ENCODE measurements around the gene PSMB7. TPM values are rescaled to one million over a fixed set of nuclear protein-coding genes. Genes with fewer than 3 reads are reported as not detected.

PSMB7 gene
- total RNA-seq, 2 donors from 2014 or later, result 91.4 to 149 TPM

GRCh38 chr9:124320062-124320973 lies 94.9 kb downstream of the PSMB7 start:
- H3K4me1 ChIP-seq (ENCODE audit: control insufficient read depth in 1 of 2, low read depth in 2 of 2), result no peaks in the 10 kb centered on the region
- no peaks in the 10 kb centered on the region for H3K9me3 ChIP-seq
- TF ChIP-seq, protein P1, sequence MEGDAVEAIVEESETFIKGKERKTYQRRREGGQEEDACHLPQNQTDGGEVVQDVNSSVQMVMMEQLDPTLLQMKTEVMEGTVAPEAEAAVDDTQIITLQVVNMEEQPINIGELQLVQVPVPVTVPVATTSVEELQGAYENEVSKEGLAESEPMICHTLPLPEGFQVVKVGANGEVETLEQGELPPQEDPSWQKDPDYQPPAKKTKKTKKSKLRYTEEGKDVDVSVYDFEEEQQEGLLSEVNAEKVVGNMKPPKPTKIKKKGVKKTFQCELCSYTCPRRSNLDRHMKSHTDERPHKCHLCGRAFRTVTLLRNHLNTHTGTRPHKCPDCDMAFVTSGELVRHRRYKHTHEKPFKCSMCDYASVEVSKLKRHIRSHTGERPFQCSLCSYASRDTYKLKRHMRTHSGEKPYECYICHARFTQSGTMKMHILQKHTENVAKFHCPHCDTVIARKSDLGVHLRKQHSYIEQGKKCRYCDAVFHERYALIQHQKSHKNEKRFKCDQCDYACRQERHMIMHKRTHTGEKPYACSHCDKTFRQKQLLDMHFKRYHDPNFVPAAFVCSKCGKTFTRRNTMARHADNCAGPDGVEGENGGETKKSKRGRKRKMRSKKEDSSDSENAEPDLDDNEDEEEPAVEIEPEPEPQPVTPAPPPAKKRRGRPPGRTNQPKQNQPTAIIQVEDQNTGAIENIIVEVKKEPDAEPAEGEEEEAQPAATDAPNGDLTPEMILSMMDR (IDR thresholded peaks at IDR 0.05), result peak; percentile 83
- H3K36me3 ChIP-seq, result peaks cover 28% of the 10 kb centered on the region
- ATAC-seq (ENCODE audit: insufficient number of reproducible peaks, low FRiP score, low read depth), result no peak
- no peaks in the 10 kb centered on the region for H3K27me3 ChIP-seq (replicated peaks; ENCODE audit: insufficient read depth)
- no peak for DNase-seq (ENCODE audit: low spot score)
- no peak overlapping the region for H3K4me3 ChIP-seq
- H3K27ac ChIP-seq, result no peak overlapping the region

DNA sequence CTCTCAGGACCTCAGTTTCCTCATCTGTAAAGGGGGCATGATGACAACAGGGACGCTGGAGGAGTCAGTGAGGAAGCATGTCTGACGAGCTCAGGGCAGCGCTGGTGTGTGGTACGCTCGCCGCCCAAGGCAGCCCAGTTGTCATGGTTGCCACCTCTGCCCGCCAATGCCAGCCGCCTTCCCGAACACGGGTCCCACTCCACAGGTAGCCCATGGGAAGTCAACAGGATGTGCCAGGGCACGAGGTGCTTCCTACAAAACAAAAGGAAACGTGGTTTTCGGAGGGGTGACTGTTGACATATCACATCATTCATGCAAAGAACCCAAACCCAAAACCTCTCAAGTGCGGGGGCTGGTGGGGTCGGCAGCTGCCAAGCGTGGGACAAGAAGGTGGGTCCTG lies 99.4 kb downstream of the PSMB7 start:
- peaks cover 24% of the 10 kb centered on the region for H3K36me3 ChIP-seq

DNA sequence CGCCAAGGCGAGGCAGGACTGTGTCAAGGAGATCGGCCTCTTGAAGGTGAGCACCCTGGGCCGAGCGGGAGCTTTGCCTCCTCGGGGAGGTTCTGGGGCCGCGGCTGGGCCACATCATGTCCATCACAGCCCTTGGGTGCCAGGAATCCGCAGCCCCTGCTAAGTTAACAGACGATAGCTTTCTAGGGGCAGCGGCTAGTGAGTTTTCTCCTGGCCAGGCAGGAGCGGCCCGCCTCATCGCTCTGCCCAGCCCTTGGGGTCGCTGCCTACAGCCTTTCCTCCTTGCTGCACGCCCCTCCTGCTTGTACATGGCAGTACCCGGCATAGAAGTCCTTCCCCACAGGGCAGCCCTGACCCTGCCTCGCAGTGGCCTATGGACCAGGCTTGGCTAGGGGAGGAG lies 101.3 kb downstream of the PSMB7 start:
- H3K4me3 ChIP-seq, result no peak overlapping the region
- peaks cover 24% of the 10 kb centered on the region for H3K36me3 ChIP-seq
- DNase-seq (ENCODE audit: low spot score) (no peak), ATAC-seq (ENCODE audit: insufficient number of reproducible peaks, low FRiP score, low read depth) (no peak)
- peaks cover 0 to 14% of the 10 kb centered on the region in 2 donors for H3K4me1 ChIP-seq (ENCODE audit: control insufficient read depth in 1 of 2, low read depth in 2 of 2)
- H3K27me3 ChIP-seq (replicated peaks; ENCODE audit: insufficient read depth), result no peaks in the 10 kb centered on the region
- H3K27ac ChIP-seq, result no peak overlapping the region
- no peaks in the 10 kb centered on the region for H3K9me3 ChIP-seq
- TF ChIP-seq, protein P1 (IDR thresholded peaks at IDR 0.05), result no peak

More for the DNA sequence above, 99.4 kb downstream of the PSMB7 start:
- Histone ChIP-seq H3K27ac (no peak overlapping the region), H3K4me1 (ENCODE audit: control insufficient read depth in 1 of 2, low read depth in 2 of 2) (no peaks in the 10 kb centered on the region), H3K27me3 (replicated peaks; ENCODE audit: insufficient read depth) (no peaks in the 10 kb centered on the region), H3K9me3 (no peaks in the 10 kb centered on the region), H3K4me3 (no peak overlapping the region)
- TF ChIP-seq, protein P1 (IDR thresholded peaks at IDR 0.05), result no peak
- no peak for ATAC-seq (ENCODE audit: insufficient number of reproducible peaks, low FRiP score, low read depth)
- DNase-seq (ENCODE audit: low spot score), result no peak

DNA sequence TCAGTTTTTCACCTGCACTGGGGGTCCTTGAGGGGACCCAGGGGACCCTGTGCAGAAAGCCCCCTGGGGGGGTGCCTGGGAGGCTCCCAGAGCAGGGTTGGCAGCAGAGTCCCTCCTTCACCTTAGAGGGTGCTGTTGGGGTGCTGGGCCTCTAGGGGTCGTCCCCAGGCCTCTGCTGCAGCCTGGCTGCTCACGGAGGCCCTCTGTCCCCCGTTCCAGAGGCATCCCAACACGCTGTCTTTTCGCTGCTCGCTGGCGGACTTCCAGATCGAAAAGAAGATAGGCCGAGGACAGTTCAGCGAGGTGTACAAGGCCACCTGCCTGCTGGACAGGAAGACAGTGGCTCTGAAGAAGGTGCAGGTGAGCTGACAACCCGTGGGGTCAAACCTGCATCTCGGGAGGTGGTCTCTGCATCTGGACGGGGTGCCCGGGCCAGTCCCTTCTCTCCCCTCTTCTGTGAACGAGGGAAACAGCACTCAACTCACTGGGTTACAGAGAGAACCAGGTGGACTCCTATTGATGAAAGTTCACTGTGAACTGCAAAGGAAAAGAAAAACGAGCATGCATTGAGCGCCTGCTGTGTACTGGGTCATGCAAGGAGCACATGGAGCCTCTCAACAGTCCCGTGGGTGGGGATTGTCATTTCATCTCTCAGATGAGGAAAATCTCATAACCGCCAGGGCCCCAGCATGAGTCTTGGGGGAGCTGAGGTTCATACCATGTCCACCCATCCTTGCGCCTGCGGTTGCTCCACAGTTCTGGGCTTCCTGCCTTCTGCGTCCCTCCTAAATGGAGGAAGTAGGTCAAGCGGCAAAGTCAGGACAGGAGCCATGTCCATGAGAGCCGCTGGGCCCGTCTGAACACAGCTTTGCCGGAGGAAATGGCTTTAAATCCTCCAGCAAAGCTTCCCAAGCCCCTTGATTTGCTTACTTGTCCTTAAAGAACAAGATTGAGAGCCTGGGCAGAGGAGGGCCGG lies 102.7 kb downstream of the PSMB7 start:
- Histone ChIP-seq H3K27me3 (replicated peaks; ENCODE audit: insufficient read depth) (no peaks in the 10 kb centered on the region), H3K4me1 (ENCODE audit: control insufficient read depth in 1 of 2, low read depth in 2 of 2) (peaks cover 0 to 16% of the 10 kb centered on the region in 2 donors), H3K4me3 (no peak overlapping the region), H3K27ac (no peak overlapping the region), H3K9me3 (no peaks in the 10 kb centered on the region), H3K36me3 (peaks cover 26% of the 10 kb centered on the region)
- TF ChIP-seq, protein P1 (IDR thresholded peaks at IDR 0.05), result no peak
- DNase-seq (ENCODE audit: low spot score) (no peak), ATAC-seq (ENCODE audit: insufficient number of reproducible peaks, low FRiP score, low read depth) (no peak)

DNA sequence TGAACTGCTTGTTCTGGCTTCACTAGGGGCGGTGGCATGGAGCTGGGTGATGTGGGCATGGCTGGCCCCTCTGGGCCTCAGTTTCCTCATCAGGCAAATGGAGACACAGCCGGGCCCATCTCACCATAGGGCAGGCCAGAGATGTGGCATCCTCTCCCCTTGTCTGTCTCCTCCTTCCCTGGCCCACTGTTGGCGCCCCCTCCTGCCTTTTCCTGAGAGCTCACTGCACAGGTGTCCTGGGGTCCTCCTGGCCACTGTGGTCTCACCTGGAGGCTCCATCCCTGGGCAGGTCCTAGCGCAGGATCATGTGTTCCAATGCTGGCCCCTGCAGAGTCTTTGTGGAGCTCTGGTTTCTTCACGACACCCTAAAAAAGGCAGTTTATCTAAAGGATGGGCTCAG lies 104.0 kb downstream of the PSMB7 start:
- H3K36me3 ChIP-seq, result peaks cover 24% of the 10 kb centered on the region
- no peak overlapping the region for H3K4me3 ChIP-seq
- no peak for ATAC-seq (ENCODE audit: insufficient number of reproducible peaks, low FRiP score, low read depth)
- H3K27me3 ChIP-seq (replicated peaks; ENCODE audit: insufficient read depth), result no peaks in the 10 kb centered on the region
- no peaks in the 10 kb centered on the region for H3K9me3 ChIP-seq
- peaks cover 0 to 16% of the 10 kb centered on the region in 2 donors for H3K4me1 ChIP-seq (ENCODE audit: control insufficient read depth in 1 of 2, low read depth in 2 of 2)
- TF ChIP-seq, protein P1 (IDR thresholded peaks at IDR 0.05), result no peak
- no peak overlapping the region for H3K27ac ChIP-seq
- no peak for DNase-seq (ENCODE audit: low spot score)

All from thoracic aorta (tissue), 2 donors.